Activated naive CD4-positive, alpha-beta T cell treated with anti-CD3 and anti-CD28 coated beads for 36 hours (primary cell): ENCODE measurements around the gene RAB35. TPM values are rescaled to one million over a fixed set of nuclear protein-coding genes. Genes with fewer than 3 reads are reported as not detected.

Experiments used
- CTCF ChIA-PET: fragments of 350-600 bp; sonication (Branson Sonifier 250); formaldehyde crosslinking; loops from one replicate; lab custom pipeline; 2021; ENCODE audit warnings: antibody characterized with exemption; lab: Charles Lee
- DNase-seq: peaks from one replicate; pipeline ENCODE4 v3.0.0-alpha.2; 2020
- H3K27ac Mint-ChIP-seq: one replicate; pipeline ENCODE4 v1.8.0; 2021; ENCODE audit warnings: mild to moderate bottlenecking, mixed read lengths
- H3K27me3 Mint-ChIP-seq: one replicate; pipeline ENCODE4 v1.8.0; 2021; ENCODE audit warnings: low read depth, mixed read lengths
- H3K36me3 Mint-ChIP-seq: one replicate; pipeline ENCODE4 v1.8.0; 2021; ENCODE audit warnings: low read depth, mixed read lengths
- H3K4me1 Mint-ChIP-seq: one replicate; pipeline ENCODE4 v1.8.0; 2021; ENCODE audit warnings: low read depth, mixed read lengths
- H3K4me3 Mint-ChIP-seq: one replicate; pipeline ENCODE4 v1.8.0; 2021; ENCODE audit warnings: mild to moderate bottlenecking, moderate library complexity, mixed read lengths
- H3K9me3 Mint-ChIP-seq: one replicate; pipeline ENCODE4 v1.8.0; 2021; ENCODE audit warnings: mixed read lengths
- intact Hi-C: fragments of 100-400 bp; cut with micrococcal nuclease; formaldehyde crosslinking; loops from one replicate; pipeline ENCODE4 v1.15.1; 2023
- total RNA-seq, 2 experiments: library from RNA; stranded (reverse); gene quantifications; one replicate each; pipeline ENCODE4 v1.2.3, GENCODE V29; 2021

Gene RAB35
- total RNA-seq, 2 experiments from 2014 or later: 41.3 to 45.7 TPM

GRCh38 chr12:120101182-120101581, 15.4 kb downstream of the RAB35 start:
- Mint-ChIP-seq H3K36me3 (peaks cover 22% of the 10 kb centered on the region), H3K27ac (peak overlapping the region; percentile 80), H3K4me1 (peaks cover 2% of the 10 kb centered on the region), H3K9me3 (no peaks in the 10 kb centered on the region), H3K4me3 (no peak overlapping the region), H3K27me3 (no peaks in the 10 kb centered on the region)
- no peak for DNase-seq
- intact Hi-C loops: no loop called here
- CTCF ChIA-PET: no interaction called here

- Mint-ChIP-seq H3K9me3 (no peaks in the 10 kb centered on the region), H3K27ac (no peak overlapping the region), H3K36me3 (peaks cover 22% of the 10 kb centered on the region), H3K4me1 (peaks cover 2% of the 10 kb centered on the region), H3K27me3 (no peaks in the 10 kb centered on the region), H3K4me3 (no peak overlapping the region)
- intact Hi-C loops: no loop called here
- DNase-seq: no peak
- CTCF ChIA-PET: no interaction called here
These were observed 15.9 kb downstream of the RAB35 start for GRCh38 chr12:120100630-120101029.

- Mint-ChIP-seq H3K9me3 (no peaks in the 10 kb centered on the region), H3K27me3 (no peaks in the 10 kb centered on the region), H3K27ac (no peak overlapping the region), H3K4me1 (peaks cover 2% of the 10 kb centered on the region), H3K4me3 (no peak overlapping the region), H3K36me3 (peaks cover 18% of the 10 kb centered on the region)
- CTCF ChIA-PET: no interaction called here
- intact Hi-C loops: no loop called here
- no peak for DNase-seq
These were observed 16.8 kb downstream of the RAB35 start for GRCh38 chr12:120099738-120100137.

- intact Hi-C loops: no loop called here
- no peaks in the 10 kb centered on the region for H3K9me3 Mint-ChIP-seq
- no peak for DNase-seq
- no peak overlapping the region for H3K4me3 Mint-ChIP-seq
- peaks cover 19% of the 10 kb centered on the region for H3K36me3 Mint-ChIP-seq
- no peaks in the 10 kb centered on the region for H3K27me3 Mint-ChIP-seq
- CTCF ChIA-PET: no interaction called here
- no peak overlapping the region for H3K27ac Mint-ChIP-seq
- peaks cover 2% of the 10 kb centered on the region for H3K4me1 Mint-ChIP-seq
These were observed 17.6 kb downstream of the RAB35 start for GRCh38 chr12:120098756-120099470.

- H3K36me3 Mint-ChIP-seq: peaks cover 25% of the 10 kb centered on the region
- no peak overlapping the region for H3K4me3 Mint-ChIP-seq
- no peaks in the 10 kb centered on the region for H3K27me3 Mint-ChIP-seq
- peaks cover 2% of the 10 kb centered on the region for H3K4me1 Mint-ChIP-seq
- H3K27ac Mint-ChIP-seq: no peak overlapping the region
- DNase-seq: no peak
- CTCF ChIA-PET: interaction anchor here (1.5 kb wide), 1 partner anchor 10 kb away, joined by 4 read pairs; no protein-coding TSS in a partner anchor
- H3K9me3 Mint-ChIP-seq: no peaks in the 10 kb centered on the region
- intact Hi-C loops: no loop called here
These were observed 19.8 kb downstream of the RAB35 start for GRCh38 chr12:120096671-120097202.

- intact Hi-C loops: no loop called here
- CTCF ChIA-PET: no interaction called here
- no peaks in the 10 kb centered on the region for H3K27me3 Mint-ChIP-seq
- DNase-seq: no peak
- H3K4me3 Mint-ChIP-seq: no peak overlapping the region
- H3K36me3 Mint-ChIP-seq: peaks cover 32% of the 10 kb centered on the region
- no peaks in the 10 kb centered on the region for H3K9me3 Mint-ChIP-seq
- H3K4me1 Mint-ChIP-seq: no peaks in the 10 kb centered on the region
- H3K27ac Mint-ChIP-seq: no peak overlapping the region
These were observed 20.8 kb downstream of the RAB35 start for GRCh38 chr12:120095736-120096135.

- H3K36me3 Mint-ChIP-seq: peaks cover 35% of the 10 kb centered on the region
- CTCF ChIA-PET: no interaction called here
These were observed 21.2 kb downstream of the RAB35 start for GRCh38 chr12:120095331-120095730.

GRCh38 chr12:120094485-120094884, 22.1 kb downstream of the RAB35 start:
- Mint-ChIP-seq H3K36me3 (peaks cover 34% of the 10 kb centered on the region), H3K27me3 (no peaks in the 10 kb centered on the region), H3K4me1 (no peaks in the 10 kb centered on the region), H3K4me3 (no peak overlapping the region), H3K27ac (no peak overlapping the region), H3K9me3 (no peaks in the 10 kb centered on the region)
- CTCF ChIA-PET: no interaction called here
- no peak for DNase-seq
- intact Hi-C loops: no loop called here

More at GRCh38 chr12:120095331-120095730, 21.2 kb downstream of the RAB35 start:
- intact Hi-C loops: no loop called here
- Mint-ChIP-seq H3K9me3 (no peaks in the 10 kb centered on the region), H3K4me1 (no peaks in the 10 kb centered on the region), H3K27me3 (no peaks in the 10 kb centered on the region), H3K27ac (no peak overlapping the region), H3K4me3 (no peak overlapping the region)
- DNase-seq: no peak

GRCh38 chr12:120093592-120094355, 22.8 kb downstream of the RAB35 start:
- intact Hi-C loops: no loop called here
- Mint-ChIP-seq H3K27me3 (no peaks in the 10 kb centered on the region), H3K4me1 (peaks cover 4% of the 10 kb centered on the region), H3K4me3 (no peak overlapping the region), H3K27ac (peak overlapping the region; percentile 66), H3K36me3 (peaks cover 37% of the 10 kb centered on the region), H3K9me3 (no peaks in the 10 kb centered on the region)
- CTCF ChIA-PET: interaction anchor here (1.1 kb wide), 1 partner anchor 250 kb away, joined by 3 read pairs; no protein-coding TSS in a partner anchor
- no peak for DNase-seq

- Mint-ChIP-seq H3K4me3 (no peak overlapping the region), H3K36me3 (peaks cover 36% of the 10 kb centered on the region), H3K27me3 (no peaks in the 10 kb centered on the region), H3K4me1 (peaks cover 6% of the 10 kb centered on the region), H3K9me3 (no peaks in the 10 kb centered on the region), H3K27ac (no peak overlapping the region)
- CTCF ChIA-PET: interaction anchor here (1.1 kb wide), 1 partner anchor 250 kb away, joined by 3 read pairs; no protein-coding TSS in a partner anchor
- intact Hi-C loops: no loop called here
- no peak for DNase-seq
These were observed 23.3 kb downstream of the RAB35 start for GRCh38 chr12:120093336-120093591.

- CTCF ChIA-PET: interaction anchor here (1.1 kb wide), 1 partner anchor 249 kb away, joined by 3 read pairs; no protein-coding TSS in a partner anchor
- Mint-ChIP-seq H3K4me3 (no peak overlapping the region), H3K9me3 (no peaks in the 10 kb centered on the region), H3K4me1 (peaks cover 6% of the 10 kb centered on the region), H3K36me3 (peaks cover 36% of the 10 kb centered on the region), H3K27me3 (no peaks in the 10 kb centered on the region), H3K27ac (no peak overlapping the region)
- intact Hi-C loops: no loop called here
- DNase-seq: no peak
These were observed 23.8 kb downstream of the RAB35 start for GRCh38 chr12:120092551-120093335.

GRCh38 chr12:120091371-120092090, 25.0 kb downstream of the RAB35 start:
- DNase-seq: no peak
- Mint-ChIP-seq H3K4me1 (peaks cover 18% of the 10 kb centered on the region), H3K27me3 (no peaks in the 10 kb centered on the region), H3K36me3 (peaks cover 41% of the 10 kb centered on the region), H3K4me3 (no peak overlapping the region), H3K27ac (peak overlapping the region; percentile 51), H3K9me3 (no peaks in the 10 kb centered on the region)
- intact Hi-C loops: no loop called here
- CTCF ChIA-PET: no interaction called here
